GM08714 (cell line): ENCODE measurements around the gene FSTL3.
"Not testable (repeated sequence)": the region's sequence is repeated elsewhere in the genome, so short reads cannot be mapped to it uniquely, and the experiment has no call there.

ENCODE experiments used
- H3K4me3 ChIP-seq: fragments of 200-500 bp; sonication (Bioruptor generic); 2 replicates; pipeline ENCODE4 v1.5.1; 2014; ENCODE audit warnings: mild to moderate bottlenecking, low read length, inconsistent platforms
- ZNF274 ChIP-seq: IDR thresholded peaks from 2 replicates; pipeline ENCODE4 v1.6.1; 2012; ENCODE audit warnings: mild to moderate bottlenecking, low read depth, low read length

FSTL3 gene

DNA sequence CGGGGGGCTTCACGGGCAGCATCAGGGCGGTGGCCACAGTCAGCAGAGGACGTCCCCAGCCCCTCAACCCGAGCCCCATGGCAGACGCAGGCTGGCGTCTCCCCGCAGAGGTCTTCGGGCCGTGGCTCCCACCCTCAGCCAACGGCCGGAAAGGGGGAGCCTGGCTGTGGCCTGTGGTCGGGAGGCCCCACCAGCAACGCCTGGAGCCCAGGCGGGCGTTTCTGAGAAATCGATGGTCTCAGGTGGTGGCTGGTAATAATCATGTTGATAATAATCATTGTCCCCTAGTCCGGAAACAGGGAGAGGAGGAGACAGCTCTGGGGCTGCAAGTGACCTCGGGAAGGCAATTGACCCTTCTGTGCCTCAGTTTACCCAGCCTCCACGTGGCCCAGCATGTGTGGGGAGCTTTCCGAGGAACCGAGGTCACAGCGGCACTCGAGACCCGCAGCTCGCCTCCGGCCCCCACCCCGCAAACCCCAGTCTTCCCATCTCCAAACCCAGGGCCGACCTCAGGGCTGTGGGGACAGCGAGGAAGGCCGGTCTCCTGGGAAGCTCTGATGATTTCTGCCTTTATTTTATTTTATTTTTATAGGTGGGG lies 19.3 kb downstream of the FSTL3 start, which contains the start of gene PRSS57:
PRSS57 (minus strand) TSS at position 101 of the 598 bp plus-strand sequence; CDS start at position 79, 22 bp downstream.
- TF ChIP-seq ZNF274, result no peak
- no peak within 1 kb of the TSS for H3K4me3 ChIP-seq

DNA sequence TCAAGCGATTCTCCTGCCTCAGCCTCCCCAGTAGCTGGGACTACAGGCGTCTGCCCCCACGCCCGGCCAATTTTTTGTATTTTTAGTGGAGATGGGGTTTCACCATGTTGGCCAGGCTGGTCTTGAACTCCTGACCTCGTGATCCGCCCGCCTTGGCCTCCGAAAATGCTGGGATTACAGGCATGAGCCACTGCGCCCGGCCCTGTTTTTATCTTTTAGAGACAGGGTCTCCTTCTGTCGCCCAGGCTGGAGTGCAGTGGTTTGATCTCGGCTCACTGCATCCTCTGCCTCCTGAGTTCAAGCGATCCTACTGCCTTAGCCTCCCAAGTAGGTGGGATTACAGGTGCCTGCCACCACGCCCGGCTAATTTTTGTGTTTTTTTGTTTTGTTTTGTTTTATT lies 22.3 kb downstream of the FSTL3 start:
- H3K4me3 ChIP-seq, result not testable (repeated sequence)

DNA sequence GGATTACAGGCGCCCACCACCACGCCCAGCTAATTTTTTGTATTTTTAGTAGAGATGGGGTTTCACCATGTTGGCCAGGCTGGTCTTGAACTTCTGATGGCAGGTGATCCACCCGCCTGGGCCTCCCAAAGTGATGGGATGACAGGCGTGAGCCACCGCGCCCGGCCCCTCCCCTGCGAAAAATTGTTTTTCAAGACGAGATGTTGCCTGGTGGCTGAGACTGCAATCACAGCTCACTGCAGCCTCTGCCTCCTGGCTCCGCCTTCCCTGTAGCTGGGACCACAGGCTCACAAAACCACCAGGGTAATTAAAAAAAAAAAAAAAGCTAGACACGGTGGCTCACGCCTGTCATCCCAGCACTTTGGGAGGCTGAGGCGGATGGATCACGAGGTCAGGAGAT lies 23.7 kb downstream of the FSTL3 start:
- H3K4me3 ChIP-seq, result not testable (repeated sequence)

DNA sequence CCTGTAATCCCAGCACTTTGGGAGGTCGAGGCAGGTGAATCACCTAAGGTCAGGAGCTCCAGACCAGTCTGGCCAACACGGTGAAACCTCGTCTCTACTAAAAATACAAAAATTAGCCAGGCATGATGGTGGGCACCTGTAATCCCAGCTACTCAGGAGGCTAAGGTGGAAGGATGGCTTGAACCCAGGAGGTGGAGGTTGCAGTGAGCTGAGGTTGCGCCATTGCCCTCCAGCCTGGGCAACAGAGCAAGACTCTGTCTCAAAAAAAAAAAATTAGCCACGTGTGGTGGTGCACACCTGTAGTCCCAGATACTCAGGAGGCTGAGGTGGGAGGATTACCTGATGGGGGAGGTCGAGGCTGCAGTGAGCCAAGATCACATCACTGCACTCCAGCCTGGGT lies 26.7 kb downstream of the FSTL3 start:
- not testable (repeated sequence) for H3K4me3 ChIP-seq

DNA sequence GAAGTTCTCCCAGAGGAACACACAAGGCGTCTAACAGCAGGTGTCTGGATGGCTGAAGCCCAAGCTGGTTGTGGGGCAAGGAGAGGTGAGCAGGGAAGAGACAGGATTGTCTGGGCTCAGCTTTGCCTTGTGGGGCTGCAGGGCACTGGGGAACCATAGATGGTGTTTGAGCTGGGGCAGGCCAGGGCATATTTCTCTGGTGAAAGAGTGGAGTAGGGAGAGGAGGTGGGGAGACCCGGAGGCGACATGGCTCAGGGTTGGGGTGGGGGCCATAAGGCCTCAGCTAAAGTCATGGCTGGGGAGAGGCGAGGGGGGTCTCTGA lies 27.1 kb downstream of the FSTL3 start:
- H3K4me3 ChIP-seq, result no peak overlapping the region; the same call in 1 of the 2 replicates
- TF ChIP-seq ZNF274, result no peak

DNA sequence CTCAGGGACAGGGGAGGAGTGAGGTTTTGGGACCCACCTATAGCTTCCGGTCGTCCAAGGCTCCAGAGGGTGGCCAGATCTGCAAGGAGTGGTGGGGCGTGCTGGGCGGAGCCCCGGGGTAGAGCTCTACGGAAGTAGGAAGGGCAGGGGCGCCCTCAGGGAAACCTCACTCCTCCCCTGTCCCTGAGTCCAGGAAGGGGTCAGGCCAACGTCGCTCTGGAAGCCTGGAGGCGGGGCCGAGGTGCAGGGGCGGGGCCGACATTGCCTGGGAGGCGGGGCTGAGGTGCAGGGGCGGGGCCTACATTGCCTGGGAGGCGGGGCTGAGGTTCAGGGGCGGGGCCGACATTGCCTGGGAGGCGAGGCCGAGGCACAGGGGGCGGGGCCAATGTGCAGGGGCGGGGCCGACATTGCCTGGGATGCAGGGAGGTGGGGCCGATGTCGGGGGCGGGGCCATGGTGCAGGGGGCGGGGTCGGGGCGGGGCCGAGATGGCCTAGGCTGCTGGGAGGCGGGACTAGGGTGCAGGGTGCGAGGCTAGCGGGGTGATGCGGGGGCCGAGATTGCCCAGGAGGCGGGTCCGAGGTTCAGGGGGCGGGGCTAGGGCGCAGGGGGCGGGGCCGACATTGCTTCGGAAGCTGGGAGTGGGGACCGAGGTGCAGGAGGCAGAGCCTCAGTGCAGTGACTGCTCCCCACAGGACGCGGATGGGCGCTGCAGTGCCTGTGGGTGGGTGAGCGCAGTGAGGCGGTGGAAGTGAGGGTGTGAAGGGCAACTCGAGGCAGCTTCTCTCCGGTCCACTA lies 27.7 kb downstream of the FSTL3 start:
- no peak overlapping the region for H3K4me3 ChIP-seq
- TF ChIP-seq ZNF274, result no peak

DNA sequence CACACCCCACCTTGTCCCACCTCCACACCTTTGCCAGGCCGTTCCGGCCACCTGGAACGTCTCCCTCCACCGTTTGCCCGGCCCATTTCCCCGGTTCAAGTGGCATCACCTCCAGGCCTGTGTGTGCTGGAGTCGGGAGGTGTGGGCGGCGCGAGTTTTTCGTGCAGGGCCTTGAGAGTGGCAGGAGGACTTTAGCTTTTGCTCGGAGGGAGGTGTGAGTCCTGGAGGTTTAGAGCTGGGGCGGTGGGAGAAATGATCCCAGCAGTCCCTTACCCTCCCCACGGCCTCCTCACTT lies 28.2 kb downstream of the FSTL3 start:
- no peak for TF ChIP-seq ZNF274
- H3K4me3 ChIP-seq, result no peak overlapping the region

DNA sequence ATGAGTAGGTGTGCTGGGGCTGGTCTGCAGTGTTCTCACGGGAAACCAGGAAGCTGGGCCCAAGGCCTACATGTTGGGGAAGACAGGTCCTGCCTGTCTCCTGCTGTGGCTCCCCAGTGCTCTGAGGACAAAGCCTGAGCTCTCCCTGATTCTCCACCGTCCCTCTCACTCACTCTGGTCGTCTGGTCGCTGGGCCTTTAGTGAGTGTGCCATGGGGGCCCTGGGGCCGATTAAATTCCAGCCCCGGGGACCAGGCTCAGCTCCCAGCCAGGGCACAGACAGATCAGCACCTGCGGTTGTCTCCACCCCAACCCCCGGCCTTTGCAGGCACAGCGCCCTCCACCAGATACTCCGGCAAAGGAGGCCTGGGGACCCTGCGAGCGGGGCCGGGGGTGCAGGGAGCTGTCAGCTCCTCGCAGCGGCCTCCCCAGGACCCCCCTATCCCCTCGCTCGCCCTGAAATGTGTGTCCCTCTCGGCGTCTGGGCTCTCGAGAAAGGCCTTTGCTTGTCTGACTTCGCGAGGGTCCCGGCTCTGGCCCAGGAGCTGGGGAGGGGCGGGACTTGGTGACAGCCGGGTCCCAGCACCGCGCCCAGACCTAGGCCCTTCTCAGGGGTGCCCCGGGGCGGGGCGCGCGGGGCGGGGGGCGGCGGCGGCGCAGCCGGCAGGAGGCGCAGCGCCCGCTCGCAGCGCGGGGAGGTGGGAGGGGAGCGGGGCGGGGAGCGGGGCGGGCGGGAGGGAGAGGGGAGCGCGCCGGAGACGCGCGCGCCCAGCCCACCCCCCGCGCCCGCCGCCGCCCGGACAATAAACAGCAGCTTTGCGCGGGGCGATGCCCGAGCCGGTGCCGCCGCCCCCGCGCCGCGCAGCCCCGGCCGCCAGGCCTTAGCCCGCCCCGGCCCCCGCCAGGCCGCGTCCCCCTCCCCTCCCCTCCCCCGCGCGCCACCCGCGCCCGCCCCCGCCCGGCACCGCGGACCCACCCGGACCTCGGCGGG lies 32.3 kb downstream of the FSTL3 start, which contains the start of gene PALM:
PALM (plus strand) TSS at position 782 of the 990 bp plus-strand sequence. CDS start 212 bp downstream, outside the sequence.
- TF ChIP-seq ZNF274, result no peak
- H3K4me3 ChIP-seq, result no peak within 1 kb of the TSS

DNA sequence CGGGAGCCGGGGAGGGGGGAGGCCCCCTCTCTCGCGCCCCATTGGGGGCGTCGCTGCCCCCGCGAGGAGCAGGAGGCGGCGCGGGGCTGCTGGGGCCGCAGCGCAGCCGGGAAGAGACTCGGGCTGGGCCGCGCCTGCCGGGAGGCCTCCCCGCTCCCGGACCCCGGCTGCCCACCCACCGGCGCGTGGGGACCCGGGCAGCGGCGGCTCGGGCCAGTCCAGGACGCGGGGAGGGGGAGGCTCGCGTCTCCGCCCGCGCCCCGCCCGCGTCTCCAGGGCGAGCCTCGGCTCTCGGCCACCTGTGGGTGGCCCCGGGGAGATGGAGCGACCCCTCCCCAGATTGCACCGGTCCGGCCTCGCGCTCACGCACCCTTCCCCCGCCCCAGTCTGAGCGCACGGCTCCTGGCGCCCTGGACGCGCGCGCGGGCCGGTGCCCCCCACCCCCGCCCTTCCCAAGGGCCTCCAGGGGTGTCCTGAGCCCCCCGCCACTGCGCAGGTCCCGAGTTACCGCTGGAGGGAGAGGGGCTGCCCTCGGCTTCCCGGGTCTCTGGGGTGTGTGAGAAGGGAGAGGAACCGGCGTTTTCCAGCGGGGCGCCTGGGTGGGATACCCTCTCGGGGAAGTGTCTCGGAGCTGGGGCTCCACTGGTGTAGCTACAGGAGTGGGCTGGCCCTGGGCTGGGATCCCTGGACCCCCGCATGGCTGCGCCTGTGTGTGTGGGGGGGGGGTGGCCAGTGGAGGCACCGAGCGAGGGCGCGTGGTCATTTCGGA lies 33.2 kb downstream of the FSTL3 start:
- no peak overlapping the region for H3K4me3 ChIP-seq
- no peak for TF ChIP-seq ZNF274

DNA sequence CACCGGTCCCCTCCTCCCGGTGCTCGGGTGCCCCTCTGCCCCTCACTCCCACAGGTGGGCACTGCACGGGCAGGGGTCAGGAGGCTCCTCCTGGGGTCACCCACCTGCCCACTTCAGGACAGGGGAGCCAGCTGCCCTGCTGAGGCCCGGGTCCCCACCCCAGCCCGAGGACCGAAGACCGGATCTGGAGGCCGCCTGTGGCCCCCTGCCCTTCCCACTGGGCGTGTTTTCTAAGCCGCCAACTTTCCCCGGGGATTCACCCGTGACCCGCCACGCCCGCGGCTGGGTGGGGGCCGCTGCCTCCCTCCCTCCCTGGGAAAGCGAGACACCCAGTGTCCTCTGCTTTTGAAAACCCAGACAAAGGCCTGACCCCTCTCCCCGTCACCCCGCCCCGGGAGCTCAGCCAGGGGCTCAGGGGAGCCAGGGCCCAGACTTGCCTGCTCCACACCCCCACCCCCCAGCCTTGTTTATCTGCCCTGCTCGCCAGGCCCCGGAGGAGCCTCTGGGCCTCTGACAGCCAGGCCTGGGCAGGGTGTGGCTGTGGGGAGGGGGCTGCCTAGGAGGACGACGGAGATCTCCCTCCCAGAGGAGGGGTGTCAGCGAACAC lies 33.9 kb downstream of the FSTL3 start:
- TF ChIP-seq ZNF274, result no peak
- no peak overlapping the region for H3K4me3 ChIP-seq

DNA sequence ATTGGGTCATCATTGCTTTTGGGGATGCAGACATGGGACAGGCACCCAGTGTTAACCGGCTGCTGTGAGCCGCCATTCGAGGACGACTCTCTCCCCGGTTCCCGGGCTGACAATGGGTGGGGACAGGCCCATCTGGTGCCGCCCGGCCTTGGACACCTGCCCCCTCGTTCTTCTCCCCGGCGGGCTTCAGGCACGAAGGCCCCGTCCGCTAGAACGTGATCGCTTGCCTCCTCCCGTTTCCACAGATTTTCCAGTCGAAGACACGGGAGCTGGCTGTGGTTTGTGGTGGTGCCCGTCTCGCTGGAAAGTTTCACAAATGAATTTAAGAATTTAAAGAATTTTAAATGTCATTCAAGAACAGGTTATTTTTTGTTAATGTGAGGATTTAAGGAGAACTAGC lies 34.6 kb downstream of the FSTL3 start:
- no peak for TF ChIP-seq ZNF274
- H3K4me3 ChIP-seq, result no peak overlapping the region

DNA sequence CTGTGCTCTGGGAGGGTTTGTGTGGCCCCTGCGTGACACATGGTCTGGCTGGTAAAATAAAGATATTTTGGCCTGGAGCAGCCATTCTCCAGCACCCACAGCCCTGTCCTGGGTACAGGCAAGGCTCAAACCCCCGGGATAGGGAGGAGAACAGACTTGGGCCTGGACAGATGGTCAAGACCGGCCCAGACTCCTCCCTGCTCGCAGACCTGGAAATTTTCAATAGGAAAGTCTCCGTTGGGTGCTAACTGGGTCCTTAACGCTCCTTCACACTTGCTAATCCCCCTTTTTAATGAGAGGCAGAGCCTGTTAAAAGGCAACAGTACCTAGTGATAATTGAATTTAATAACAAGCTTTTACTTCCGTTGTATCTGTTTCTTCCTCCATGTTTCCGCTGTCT lies 35.1 kb downstream of the FSTL3 start:
- TF ChIP-seq ZNF274, result no peak
- no peak overlapping the region for H3K4me3 ChIP-seq

DNA sequence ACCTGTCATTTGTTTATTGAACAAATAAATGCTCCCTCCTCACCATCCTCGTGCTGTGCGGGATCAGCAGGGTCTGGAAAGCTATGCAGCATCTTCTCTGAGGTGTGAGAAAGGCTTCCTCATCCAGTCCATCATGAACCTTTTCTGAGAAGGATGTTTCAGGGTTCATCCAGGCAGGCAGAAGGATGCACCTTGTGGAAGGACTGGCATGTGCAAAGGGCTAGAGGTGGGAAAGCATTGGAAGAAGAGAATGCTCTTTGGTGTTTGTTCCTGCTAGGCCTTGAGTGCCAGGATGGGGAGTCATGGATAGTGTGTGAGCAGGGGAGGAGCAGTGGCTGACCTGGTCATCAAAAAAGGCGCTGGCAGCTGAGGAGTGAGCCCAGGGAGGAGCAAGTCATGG lies 39.2 kb downstream of the FSTL3 start:
- TF ChIP-seq ZNF274, result no peak

DNA sequence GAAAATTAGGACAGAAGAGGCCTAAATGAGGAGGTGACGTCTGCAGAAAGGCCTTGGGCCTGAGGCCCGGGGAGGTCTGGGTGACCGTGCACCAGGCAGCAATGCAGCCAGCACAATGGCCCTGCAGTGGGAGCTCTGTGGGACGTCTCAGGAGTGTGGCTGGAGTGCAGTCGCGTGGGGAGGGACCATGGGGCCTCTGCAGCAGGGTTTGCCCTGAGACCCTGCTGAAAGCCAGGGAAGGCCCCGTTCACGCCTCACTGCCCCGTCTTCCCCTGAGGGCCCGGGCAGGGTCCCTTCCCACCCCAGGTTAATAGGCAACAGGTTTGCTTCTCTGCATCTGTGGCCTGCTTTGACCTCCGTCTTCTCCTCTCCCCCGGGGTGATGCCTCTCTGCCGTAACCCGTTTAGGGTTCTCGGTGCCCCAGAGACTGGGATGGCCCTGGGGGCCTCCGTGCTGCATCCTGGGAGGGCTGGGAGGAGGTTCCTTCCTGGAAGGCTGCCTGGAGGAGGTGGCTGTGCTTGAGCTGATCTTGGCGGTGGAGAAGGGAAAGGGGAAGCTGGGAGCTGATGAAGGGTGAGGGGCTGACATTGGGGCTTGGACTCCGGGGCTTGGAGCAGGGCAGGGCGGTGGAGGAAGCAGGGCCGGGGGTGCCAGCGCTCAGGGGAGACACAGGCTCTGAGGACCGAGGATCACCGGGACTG lies 42.2 kb downstream of the FSTL3 start:
- H3K4me3 ChIP-seq, result no peak overlapping the region
- no peak for TF ChIP-seq ZNF274

More for the DNA sequence above, 39.2 kb downstream of the FSTL3 start:
- no peak overlapping the region for H3K4me3 ChIP-seq
